B cell (primary cell): ENCODE data around the gene MC1R. TPM values are rescaled to one million over a fixed set of nuclear protein-coding genes. Genes with fewer than 3 reads are reported as not detected.

ENCODE experiments used
- ATAC-seq: fragments of 200-7000 bp; cut with Tn5 transposase; one replicate; pipeline ENCODE4 v1.10.0; 2021; ENCODE audit warnings: low read depth, mild to moderate bottlenecking, moderate number of reproducible peaks, moderate library complexity
- CTCF ChIA-PET: fragments of 350-600 bp; sonication (Branson Sonifier 250); formaldehyde crosslinking; loops from one replicate; lab custom pipeline; 2021; ENCODE audit warnings: antibody characterized with exemption, inconsistent platforms; lab: Charles Lee
- POLR2A ChIA-PET: fragments of 350-600 bp; sonication (Branson Sonifier 250); formaldehyde crosslinking; loops from one replicate; lab custom pipeline; 2021; ENCODE audit warnings: antibody characterized with exemption; lab: Charles Lee
- DNase-seq: peaks from one replicate; pipeline ENCODE4 v3.0.0; 2013
- H2AFZ ChIP-seq: 2 replicates; pipeline ENCODE4 v1.6.1; 2012; ENCODE audit warnings: mild to moderate bottlenecking, low read depth, low read length; ENCODE audit not compliant: insufficient read depth, poor library complexity, severe bottlenecking
- H3K27ac ChIP-seq, 2 donors: 1 replicate in 1 of 2; 2 replicates in 1 of 2; pipeline ENCODE4 v1.5.1; 2012 to 2013; ENCODE audit warnings: low read length in 2 of 2, mild to moderate bottlenecking in 2 of 2, moderate library complexity in 1 of 2
- H3K27me3 ChIP-seq, 4 experiments: fragments of 200-600 bp in 1 of 4; sonication (generic) in 1 of 4; replicated peaks in 1 of 4; 1 replicate in 2 of 4; 2 replicates in 2 of 4; pipeline versions ENCODE4 v1.6.1 to v1.7.0; 2013 to 2016; ENCODE audit warnings: low read length in 3 of 4, mild to moderate bottlenecking in 2 of 4, mixed read lengths in 1 of 4, moderate library complexity in 1 of 4; ENCODE audit not compliant: insufficient read depth in 4 of 4, control insufficient read depth in 3 of 4; ENCODE audit errors: control extremely low read depth in 1 of 4
- H3K36me3 ChIP-seq, 2 experiments: replicated peaks in 1 of 2; 1 replicate in 1 of 2; 2 replicates in 1 of 2; pipeline versions ENCODE4 v1.6.1 to v1.7.1; 2013; ENCODE audit warnings: low read length in 1 of 2; ENCODE audit not compliant: insufficient read depth in 2 of 2, control insufficient read depth in 1 of 2; ENCODE audit errors: control extremely low read depth in 1 of 2, extremely low read depth in 1 of 2
- H3K4me1 ChIP-seq, 2 donors: fragments of 200-600 bp in 1 of 2; sonication (generic) in 1 of 2; 1 replicate in 1 of 2; 2 replicates in 1 of 2; pipeline versions ENCODE4 v1.5.1 to v1.6.1; 2013 to 2017; ENCODE audit warnings: low read length in 2 of 2; ENCODE audit not compliant: control insufficient read depth in 2 of 2, insufficient read depth in 2 of 2
- H3K4me2 ChIP-seq: replicated peaks from 2 replicates; pipeline ENCODE3; 2012; ENCODE audit warnings: mild to moderate bottlenecking, low read depth, low read length; ENCODE audit not compliant: poor library complexity, severe bottlenecking
- H3K4me3 ChIP-seq, 5 experiments: fragments of 200-600 bp in 1 of 5; sonication (generic) in 1 of 5; 1 replicate in 3 of 5; 2 replicates in 2 of 5; pipeline versions ENCODE4 v1.5.1 to v1.7.0; 2011 to 2016; ENCODE audit warnings: low read length in 4 of 5, mild to moderate bottlenecking in 4 of 5, low read depth in 2 of 5, control low read depth in 1 of 5, moderate library complexity in 1 of 5; ENCODE audit not compliant: insufficient read depth in 1 of 5; ENCODE audit errors: control extremely low read depth in 1 of 5, extremely low read depth in 1 of 5
- H3K79me2 ChIP-seq: fragments of 200-600 bp; sonication (generic); one replicate; pipeline ENCODE4 v1.6.0; 2016; ENCODE audit warnings: low read length; ENCODE audit not compliant: control insufficient read depth, insufficient read depth
- H3K9ac ChIP-seq: fragments of 200-600 bp; sonication (generic); 2 replicates; pipeline ENCODE4 v1.6.1; 2017; ENCODE audit warnings: mild to moderate bottlenecking, low read length, moderate library complexity
- H3K9me3 ChIP-seq, 3 donors: one replicate each; pipeline versions ENCODE4 v1.6.1 to v1.7.1; 2013; ENCODE audit warnings: low read length in 2 of 3; ENCODE audit not compliant: control insufficient read depth in 2 of 3, insufficient read depth in 1 of 3; ENCODE audit errors: control extremely low read depth in 1 of 3
- H4K20me1 ChIP-seq: 2 replicates; pipeline ENCODE4 v1.6.0; 2012; ENCODE audit warnings: mild to moderate bottlenecking, low read length; ENCODE audit not compliant: insufficient read depth, control insufficient read depth, poor library complexity, severe bottlenecking
- H3K27ac Mint-ChIP-seq: one replicate; pipeline ENCODE4 v1.8.0; 2021; ENCODE audit warnings: mixed read lengths
- H3K27me3 Mint-ChIP-seq: one replicate; pipeline ENCODE4 v1.8.0; 2021; ENCODE audit warnings: mixed read lengths
- H3K4me1 Mint-ChIP-seq: one replicate; pipeline ENCODE4 v1.8.0; 2021; ENCODE audit warnings: mixed read lengths
- H3K4me3 Mint-ChIP-seq: one replicate; pipeline ENCODE4 v1.8.0; 2021; ENCODE audit warnings: mixed read lengths
- H3K9me3 Mint-ChIP-seq: one replicate; pipeline ENCODE4 v1.8.0; 2022; ENCODE audit warnings: mixed read lengths; ENCODE audit not compliant: insufficient read depth
- EZH2 ChIP-seq: IDR thresholded peaks from 2 replicates; pipeline ENCODE4 v1.6.1; 2012; ENCODE audit warnings: borderline replicate concordance, low read depth, mild to moderate bottlenecking, moderate library complexity, low read length; ENCODE audit not compliant: insufficient read depth, poor library complexity, severe bottlenecking
- WGBS: methylation state at CpG from one replicate; pipeline ENCODE4 v1.1.5; 2013; ENCODE audit warnings: missing lambda C conversion rate; ENCODE audit not compliant: insufficient coverage; 5-methylcytosine and 5-hydroxymethylcytosine counted together
- intact Hi-C: fragments of 100-400 bp; cut with micrococcal nuclease; formaldehyde crosslinking; loops from one replicate; pipeline ENCODE4 v1.10.0; 2022
- polyA plus RNA-seq: library from polyadenylated mRNA; depleted of rRNA; stranded (reverse); fragments of >200 nt; gene quantifications from 2 replicates; pipeline ENCODE4 v1.2.3, GENCODE V29; 2012
- total RNA-seq, 2 donors: library from RNA; stranded (reverse); fragments of 120-200 nt in 1 of 2; gene quantifications; 1 replicate in 1 of 2; 2 replicates in 1 of 2; pipeline versions ENCODE4 v1.2.3 to v1.2.4, GENCODE V29; 2013 to 2022
- TF ChIP-seq, protein P1 (sequence below): fragments of 200-600 bp; IDR thresholded peaks from one replicate; pipeline ENCODE4 v1.8.0; 2022; ENCODE audit warnings: antibody characterized with exemption, mild to moderate bottlenecking

Gene MC1R
- total and polyA plus RNA-seq, 2 donors (not counting 1 experiment from before 2014, with no cell fraction given): 13.2 to 15.2 TPM

DNA sequence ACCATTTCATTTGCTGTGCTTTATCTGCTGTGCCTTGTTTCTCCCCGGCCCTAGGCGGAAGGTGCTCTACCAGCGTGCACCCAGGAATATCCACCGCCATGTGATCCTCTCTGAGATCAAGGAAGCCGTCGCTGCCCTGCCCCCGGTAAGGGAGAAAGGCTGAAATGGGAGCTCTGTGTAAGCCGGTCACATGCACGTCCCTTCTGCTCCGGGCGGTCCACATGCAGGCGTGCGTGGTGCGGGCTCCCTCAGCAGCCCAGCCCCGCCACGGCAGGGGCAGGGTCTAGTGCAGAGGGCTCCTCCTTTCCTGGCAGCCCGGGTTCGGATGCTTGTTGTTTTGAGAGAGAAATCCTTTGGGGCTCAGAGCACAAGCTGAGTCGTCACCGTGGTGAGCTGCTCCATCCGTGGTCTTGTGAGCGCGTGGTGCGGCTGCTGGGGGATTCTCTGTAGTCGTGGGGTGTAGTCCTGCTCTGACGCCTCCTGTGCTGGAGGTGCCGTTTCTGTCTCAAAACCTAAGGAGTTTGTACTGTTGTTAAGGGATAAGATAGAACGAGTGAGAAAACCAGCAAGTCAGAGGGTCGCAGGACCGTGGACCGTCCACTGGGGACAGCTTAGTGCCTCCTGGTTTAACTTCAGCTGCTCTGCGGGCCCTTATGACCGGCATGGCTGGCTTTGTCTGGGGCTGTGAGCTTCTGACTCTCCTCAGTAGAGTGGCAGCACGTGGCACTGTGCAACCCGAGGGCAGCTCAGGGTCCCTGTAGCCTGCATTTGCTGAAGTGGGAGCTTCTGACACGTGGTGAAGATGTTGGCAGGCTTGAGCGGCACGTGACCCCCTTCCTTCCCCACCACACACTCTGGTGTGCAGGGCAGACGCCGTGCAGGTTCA, 12.3 kb upstream of the MC1R start:
- DNase-seq (peak; percentile 31), ATAC-seq (no peak)
- peaks cover 12% of the 10 kb centered on the region for H3K4me1 Mint-ChIP-seq
- no peak overlapping the region for H3K4me3 Mint-ChIP-seq
- Histone ChIP-seq H2AFZ (no peak overlapping the region), H3K79me2 (no peaks in the 10 kb centered on the region), H3K4me2 (no peak overlapping the region), H4K20me1 (peaks cover 77% of the 10 kb centered on the region), H3K27me3 (no peaks in the 10 kb centered on the region), H3K4me1 (peaks cover 0 to 5% of the 10 kb centered on the region in 2 donors), H3K4me3 (no peak overlapping the region), H3K9ac (no peak overlapping the region), H3K27ac (no peak overlapping the region), H3K36me3 (peaks cover 0 to 45% of the 10 kb centered on the region in 2 experiments), H3K9me3 (no peaks in the 10 kb centered on the region)
- H3K27me3 Mint-ChIP-seq: no peaks in the 10 kb centered on the region
- no peak for TF ChIP-seq EZH2
- TF ChIP-seq, protein P1, sequence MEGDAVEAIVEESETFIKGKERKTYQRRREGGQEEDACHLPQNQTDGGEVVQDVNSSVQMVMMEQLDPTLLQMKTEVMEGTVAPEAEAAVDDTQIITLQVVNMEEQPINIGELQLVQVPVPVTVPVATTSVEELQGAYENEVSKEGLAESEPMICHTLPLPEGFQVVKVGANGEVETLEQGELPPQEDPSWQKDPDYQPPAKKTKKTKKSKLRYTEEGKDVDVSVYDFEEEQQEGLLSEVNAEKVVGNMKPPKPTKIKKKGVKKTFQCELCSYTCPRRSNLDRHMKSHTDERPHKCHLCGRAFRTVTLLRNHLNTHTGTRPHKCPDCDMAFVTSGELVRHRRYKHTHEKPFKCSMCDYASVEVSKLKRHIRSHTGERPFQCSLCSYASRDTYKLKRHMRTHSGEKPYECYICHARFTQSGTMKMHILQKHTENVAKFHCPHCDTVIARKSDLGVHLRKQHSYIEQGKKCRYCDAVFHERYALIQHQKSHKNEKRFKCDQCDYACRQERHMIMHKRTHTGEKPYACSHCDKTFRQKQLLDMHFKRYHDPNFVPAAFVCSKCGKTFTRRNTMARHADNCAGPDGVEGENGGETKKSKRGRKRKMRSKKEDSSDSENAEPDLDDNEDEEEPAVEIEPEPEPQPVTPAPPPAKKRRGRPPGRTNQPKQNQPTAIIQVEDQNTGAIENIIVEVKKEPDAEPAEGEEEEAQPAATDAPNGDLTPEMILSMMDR: no peak
- no peaks in the 10 kb centered on the region for H3K9me3 Mint-ChIP-seq
- WGBS: 97% methylated on average over 40 of the region's 40 CpGs
- intact Hi-C loops: no loop called here
- ChIA-PET CTCF (no interaction called here), POLR2A (interaction anchor here (0.9 kb wide), 1 partner anchor 33 kb away, joined by 5 read pairs; the partner anchor contains the start of gene TCF25)
- H3K27ac Mint-ChIP-seq: no peak overlapping the region
